Colonic mucosa (tissue), 4 donors: ENCODE measurements around the gene MED16. TPM values are rescaled to one million over a fixed set of nuclear protein-coding genes. Genes with fewer than 3 reads are reported as not detected.
"Not testable (repeated sequence)": the region's sequence is repeated elsewhere in the genome, so short reads cannot be mapped to it uniquely, and the experiment has no call there.

ENCODE experiments used
- DNase-seq: peaks from one replicate; pipeline ENCODE4 v3.0.0-alpha.2; 2020
- H3K27ac ChIP-seq: fragments of 200-600 bp; one replicate; pipeline ENCODE4 v1.8.0; 2021
- H3K27me3 ChIP-seq: fragments of 200-600 bp; one replicate; pipeline ENCODE4 v1.8.0; 2021
- H3K36me3 ChIP-seq: fragments of 200-600 bp; one replicate; pipeline ENCODE4 v1.8.0; 2021
- H3K4me1 ChIP-seq: fragments of 200-600 bp; one replicate; pipeline ENCODE4 v1.8.0; 2021; ENCODE audit warnings: mild to moderate bottlenecking
- H3K4me3 ChIP-seq: fragments of 200-600 bp; one replicate; pipeline ENCODE4 v1.8.0; 2021
- H3K9ac ChIP-seq, 2 donors: one replicate each; pipeline ENCODE4 v1.7.0; 2013; ENCODE audit warnings: control low read depth in 2 of 2, low read depth in 2 of 2, low read length in 2 of 2
- H3K9me3 ChIP-seq: fragments of 200-600 bp; one replicate; pipeline ENCODE4 v1.8.0; 2021
- CTCF ChIP-seq: fragments of 200-600 bp; IDR thresholded peaks from one replicate; pipeline ENCODE4 v1.8.0; 2022; ENCODE audit warnings: antibody characterized with exemption, mild to moderate bottlenecking
- intact Hi-C: fragments of 100-400 bp; cut with DNase I; formaldehyde crosslinking; loops from one replicate; pipeline ENCODE4 v1.14.1; 2022
- total RNA-seq, 2 donors: library from RNA; stranded (reverse); fragmentation: NEBNext Ultra II Directional in 1 of 2; extraction: Animal tissue kit (Norgen Biotek cat#: 25700) in 1 of 2; gene quantifications; one replicate each; pipeline ENCODE4 v1.2.1, GENCODE V29; 2021
- donor health status: healthy.
- donor health status: DM: no; HTN: no; CAD: no.
- donor health status: DM: no; HTN: no; CAD: no.

MED16 gene
- total RNA-seq, 2 donors from 2014 or later = 73.3 to 83.2 TPM

DNA sequence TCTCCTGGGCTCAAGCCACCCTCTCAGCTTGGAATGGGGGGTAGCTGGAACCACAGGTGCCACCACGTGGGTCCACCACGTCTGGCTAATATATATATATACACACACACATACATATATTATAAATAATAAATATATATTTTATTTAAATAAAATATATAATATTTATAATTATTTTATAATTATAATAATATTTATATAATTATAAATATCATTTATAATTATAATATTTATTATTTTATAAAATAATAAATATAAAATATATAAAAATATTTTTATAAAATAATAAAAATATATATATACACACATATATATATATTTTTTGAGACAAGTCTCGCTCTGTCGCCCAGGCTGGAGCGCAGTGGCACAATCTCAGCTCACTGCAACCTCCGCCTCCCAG, 38.4 kb downstream of the MED16 start:
- no peak for DNase-seq
- Histone ChIP-seq H3K4me3 (no peak overlapping the region), H3K9ac (no peak overlapping the region), H3K27ac (no peak overlapping the region), H3K4me1 (no peaks in the 10 kb centered on the region), H3K36me3 (no peaks in the 10 kb centered on the region), H3K9me3 (no peaks in the 10 kb centered on the region), H3K27me3 (peaks cover 24% of the 10 kb centered on the region)
- intact Hi-C loops = loop anchor here (2.0 to 10.0 kb wide), 2 partner anchors 66 to 90 kb away; no protein-coding TSS in a partner anchor
- TF ChIP-seq CTCF = no peak

DNA sequence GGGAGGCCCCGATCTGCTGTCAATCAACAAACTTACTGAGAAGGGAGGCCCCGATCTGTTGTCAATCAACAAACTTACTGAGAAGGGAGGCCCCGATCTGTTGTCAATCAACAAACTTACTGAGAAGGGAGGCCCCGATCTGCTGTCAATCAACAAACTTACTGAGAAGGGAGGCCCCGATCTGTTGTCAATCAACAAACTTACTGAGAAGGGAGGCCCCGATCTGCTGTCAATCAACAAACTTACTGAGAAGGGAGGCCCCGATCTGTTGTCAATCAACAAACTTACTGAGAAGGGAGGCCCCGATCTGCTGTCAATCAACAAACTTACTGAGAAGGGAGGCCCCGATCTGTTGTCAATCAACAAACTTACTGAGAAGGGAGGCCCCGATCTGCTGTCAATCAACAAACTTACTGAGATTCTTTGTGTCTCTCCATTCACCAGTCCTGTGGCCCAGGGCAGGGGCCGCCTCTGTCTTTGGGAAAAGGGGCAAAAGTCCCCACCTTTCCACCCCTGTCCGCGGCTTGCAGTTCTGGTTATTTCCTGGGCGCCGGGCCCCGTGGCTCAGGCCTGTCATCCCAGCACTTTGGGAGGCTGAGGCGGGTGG, 39.3 kb downstream of the MED16 start:
- H3K27ac ChIP-seq, H3K4me1 ChIP-seq, H3K4me3 ChIP-seq, H3K9me3 ChIP-seq, H3K9ac ChIP-seq, DNase-seq, H3K36me3 ChIP-seq: not testable (repeated sequence)
- peaks cover 20% of the 10 kb centered on the region for H3K27me3 ChIP-seq
- intact Hi-C loops = loop anchor here (2.0 to 10.0 kb wide), 2 partner anchors 67 to 89 kb away; no protein-coding TSS in a partner anchor

- no peaks in the 10 kb centered on the region for H3K36me3 ChIP-seq
- peaks cover 24% of the 10 kb centered on the region for H3K27me3 ChIP-seq
- no peak for DNase-seq
Observed at GRCh38 chr19:853014-853585, 39.9 kb downstream of the MED16 start.

GRCh38 chr19:852136-853013, 40.6 kb downstream of the MED16 start, which contains the start of gene ELANE:
Gene ELANE, plus strand, starts transcription at chr19:852303. Its CDS starts 26 bp downstream, at chr19:852329.
- Histone ChIP-seq H3K27ac (peak within 1 kb of the TSS; percentile 55), H3K4me3 (no peak within 1 kb of the TSS), H3K9ac (peak within 1 kb of the TSS in 1 of 2 donors; percentile 50), H3K27me3 (peaks cover 30% of the 10 kb centered on the region), H3K4me1 (no peaks in the 10 kb centered on the region), H3K9me3 (no peaks in the 10 kb centered on the region), H3K36me3 (no peaks in the 10 kb centered on the region)
- DNase-seq = no peak
- no peak for TF ChIP-seq CTCF
- intact Hi-C loops = loop anchor here (10.0 kb wide), 1 partner anchor 88 kb away; no protein-coding TSS in a partner anchor

More at GRCh38 chr19:853014-853585, 39.9 kb downstream of the MED16 start:
- Histone ChIP-seq H3K9me3 (no peaks in the 10 kb centered on the region), H3K4me1 (no peaks in the 10 kb centered on the region), H3K27ac (no peak overlapping the region), H3K4me3 (no peak overlapping the region), H3K9ac (no peak overlapping the region)
- intact Hi-C loops = loop anchor here (10.0 kb wide), 1 partner anchor 88 kb away; no protein-coding TSS in a partner anchor
- no peak for TF ChIP-seq CTCF

DNA sequence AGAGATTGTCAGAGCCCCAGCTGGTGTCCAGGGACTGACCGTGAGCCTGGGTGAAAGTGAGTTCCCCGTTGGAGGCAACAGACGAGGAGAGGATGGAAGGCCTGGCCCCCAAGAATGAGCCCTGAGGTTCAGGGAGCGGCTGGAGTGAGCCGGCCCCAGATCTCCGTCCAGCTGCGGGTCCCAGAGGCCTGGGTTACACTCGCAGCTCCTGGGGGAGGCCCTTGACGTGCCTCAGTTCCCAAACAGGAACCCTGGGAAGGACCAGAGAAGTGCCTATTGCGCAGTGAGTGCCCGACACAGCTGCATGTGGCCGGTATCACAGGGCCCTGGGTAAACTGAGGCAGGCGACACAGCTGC, 42.0 kb downstream of the MED16 start:
- H3K27ac ChIP-seq = peak overlapping the region; percentile 55
- no peaks in the 10 kb centered on the region for H3K4me1 ChIP-seq
- no peaks in the 10 kb centered on the region for H3K36me3 ChIP-seq
- no peak for TF ChIP-seq CTCF
- H3K9ac ChIP-seq = peak overlapping the region in 1 of 2 donors; percentile 26
- DNase-seq = no peak
- no peak overlapping the region for H3K4me3 ChIP-seq
- H3K9me3 ChIP-seq = no peaks in the 10 kb centered on the region
- intact Hi-C loops = loop anchor here (10.0 kb wide), 1 partner anchor 86 kb away; no protein-coding TSS in a partner anchor
- peaks cover 38% of the 10 kb centered on the region for H3K27me3 ChIP-seq
